ENCODE measurements around the gene NQO2.
"Not testable (repeated sequence)": the region's sequence is repeated elsewhere in the genome, so short reads cannot be mapped to it uniquely, and the experiment has no call there.

The NQO2 gene

DNA sequence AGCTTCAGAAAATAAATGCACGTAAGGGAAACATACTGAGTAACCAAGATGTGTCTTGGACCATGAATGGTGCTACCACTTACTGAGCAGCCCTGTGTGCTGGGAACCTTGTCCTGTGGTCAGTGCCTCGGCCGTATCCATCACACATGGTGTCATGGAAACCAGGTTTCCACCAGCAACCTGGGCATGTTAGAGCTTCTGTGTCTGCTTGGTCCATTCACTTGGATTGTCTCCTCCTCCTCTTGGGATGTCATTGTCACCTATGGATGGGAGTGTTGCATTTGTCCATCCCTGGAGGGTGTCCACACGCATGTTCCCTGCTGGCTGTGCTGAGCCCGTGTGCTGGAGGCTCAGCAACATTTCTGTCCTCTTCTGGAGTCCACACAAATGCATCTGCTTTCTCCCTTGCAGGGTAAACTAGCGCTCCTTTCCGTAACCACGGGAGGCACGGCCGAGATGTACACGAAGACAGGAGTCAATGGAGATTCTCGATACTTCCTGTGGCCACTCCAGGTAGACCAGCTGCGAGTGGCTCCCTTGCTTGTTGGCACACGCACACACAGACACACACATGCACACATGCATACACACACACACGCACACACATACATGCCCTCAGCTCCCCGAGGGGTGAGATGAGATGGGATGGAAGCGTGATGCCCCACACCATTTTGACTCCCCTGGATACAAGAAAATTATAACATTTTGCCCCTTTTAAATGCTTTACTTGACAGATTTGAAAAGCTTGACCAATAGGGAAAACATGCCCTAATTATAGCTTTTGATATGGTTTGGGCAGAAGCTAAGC, 17.0 kb downstream of the NQO2 start:
- no peak for DNase-seq

DNA sequence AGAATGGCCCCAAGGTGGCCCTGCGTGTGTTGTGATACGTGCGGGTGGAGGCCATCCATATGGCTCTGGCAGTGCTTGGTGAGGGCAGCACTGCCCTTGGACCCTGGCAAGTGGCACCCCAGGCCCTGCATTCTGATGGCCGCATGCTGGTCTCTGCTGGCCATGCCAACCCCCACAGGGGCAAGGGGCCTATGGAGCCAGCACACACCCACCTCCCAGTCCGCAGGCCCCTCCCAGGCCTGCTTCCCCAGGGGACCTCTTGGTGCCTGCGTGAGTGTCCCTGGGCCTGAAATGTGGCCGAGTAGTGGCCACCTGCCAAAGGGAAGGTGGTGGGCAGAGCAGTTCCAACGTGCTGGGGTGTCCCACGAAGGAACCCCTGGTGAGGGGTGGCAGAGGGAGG, 17.6 kb downstream of the NQO2 start:
- no peak for DNase-seq

DNA sequence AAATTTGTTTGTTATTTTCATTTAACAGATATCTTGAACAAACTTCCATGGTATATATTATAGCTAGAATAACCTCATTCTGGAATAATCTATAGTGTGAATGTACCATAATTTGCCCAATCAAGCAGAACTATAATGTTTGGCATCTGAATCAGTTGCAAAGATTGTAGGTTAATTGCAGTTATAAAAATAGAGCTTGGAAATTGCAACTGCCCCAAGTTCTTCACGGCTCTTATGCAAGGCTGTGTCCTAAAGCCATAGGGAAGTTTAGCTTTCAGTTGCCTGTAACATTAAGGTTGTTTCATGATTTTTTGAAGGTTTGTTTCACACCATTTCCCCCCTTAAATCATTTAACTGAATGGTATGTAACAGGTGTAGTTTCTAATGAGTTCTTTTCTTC, 19.4 kb downstream of the NQO2 start:
- no peak for DNase-seq

DNA sequence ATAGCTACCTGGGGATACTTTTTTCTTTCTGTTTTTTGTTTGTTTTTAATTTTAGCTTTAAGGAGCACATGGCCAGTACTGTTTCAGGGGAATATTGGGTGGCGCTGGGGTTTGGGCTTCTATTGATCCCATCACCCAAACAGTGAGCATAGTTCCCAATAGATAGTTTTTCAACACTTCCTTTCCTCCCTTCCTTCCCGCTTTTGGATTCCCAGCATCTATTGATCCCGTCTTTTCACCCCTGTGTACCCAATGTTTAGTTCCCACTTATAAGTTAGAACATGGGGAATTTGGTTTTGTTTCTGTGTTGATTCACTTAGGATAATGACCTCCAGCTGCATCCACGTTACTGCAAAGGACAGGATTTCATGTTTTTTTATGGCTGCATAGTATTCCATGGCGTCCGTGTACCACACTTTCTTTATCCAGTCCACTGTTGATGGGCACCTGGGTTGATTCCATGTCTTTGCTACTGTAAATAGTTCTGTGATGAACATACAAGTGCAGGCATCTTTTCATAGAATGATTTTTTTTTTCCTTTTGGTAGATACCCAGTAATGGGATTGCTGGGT, 20.1 kb downstream of the NQO2 start:
- DNase-seq, result no peak

DNA sequence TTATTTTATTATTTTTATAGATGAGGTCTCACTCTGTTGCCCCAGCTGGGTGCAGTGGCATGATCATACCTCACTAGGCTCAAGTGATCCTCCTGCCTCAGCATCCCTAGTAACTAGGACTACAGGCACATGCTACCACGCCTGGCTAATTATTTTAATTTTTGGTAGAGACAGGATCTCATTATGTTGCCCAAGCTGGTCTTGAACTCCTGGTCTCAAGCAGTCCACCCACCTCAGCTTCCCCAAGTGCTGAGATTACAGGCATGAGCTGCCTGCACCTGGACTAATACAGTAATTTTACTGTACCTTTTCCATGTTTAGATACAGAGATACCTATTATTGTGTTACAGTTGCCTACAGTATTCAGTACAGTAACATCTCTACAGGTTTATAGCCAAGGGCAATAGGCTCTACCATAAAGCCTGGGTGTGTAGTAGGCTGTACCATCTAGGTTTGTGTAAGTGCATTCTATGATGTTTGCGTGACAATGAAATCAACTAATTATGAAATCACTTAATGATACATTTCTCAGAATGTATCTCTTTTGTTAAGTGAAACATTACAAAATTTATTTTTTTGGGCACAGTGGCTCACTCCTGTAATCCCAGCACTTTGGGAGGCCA, 21.4 kb downstream of the NQO2 start:
- DNase-seq, result not testable (repeated sequence)

DNA sequence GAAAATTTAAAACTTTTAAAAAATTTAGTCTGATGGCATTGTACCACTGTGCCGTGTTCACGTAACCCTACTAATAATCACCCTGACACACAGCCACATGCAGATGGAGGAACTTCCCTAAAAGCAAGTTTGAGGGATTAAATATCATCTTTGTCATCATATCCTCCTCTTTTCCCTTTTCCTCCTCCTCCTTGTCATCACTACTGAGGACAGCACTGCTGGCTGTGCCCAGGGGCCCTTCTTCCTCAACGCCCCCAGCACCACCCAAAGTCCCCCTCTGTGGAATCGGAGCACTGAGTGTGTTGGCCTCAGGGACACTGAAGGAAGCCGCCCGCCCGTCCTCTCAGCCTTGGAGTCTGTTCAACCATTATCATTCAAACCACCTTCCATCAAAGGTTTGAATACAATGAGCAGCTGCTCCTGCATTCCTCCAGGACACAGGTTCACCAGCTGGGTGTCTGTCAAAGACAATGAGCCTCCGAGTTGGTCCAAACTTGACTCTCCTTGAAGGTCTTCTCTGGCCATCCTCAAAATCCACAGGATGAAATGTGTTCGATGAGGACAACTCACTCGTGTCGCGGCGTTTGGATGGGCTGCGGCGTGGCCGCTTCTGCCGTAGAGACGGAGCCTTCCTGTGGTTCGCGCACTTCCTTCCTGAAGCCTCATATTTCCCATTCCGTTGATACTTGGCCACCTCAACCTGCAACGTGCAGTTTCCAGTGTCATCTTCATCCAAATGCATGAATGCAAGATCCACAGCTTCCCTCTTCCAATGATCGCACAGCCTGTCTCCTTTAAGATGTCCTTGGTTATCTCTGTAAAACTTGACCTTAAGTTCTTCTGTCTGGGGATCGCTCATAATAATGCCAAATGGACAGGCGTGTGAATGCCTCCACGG, 23.3 kb downstream of the NQO2 start:
- no peak for DNase-seq

DNA sequence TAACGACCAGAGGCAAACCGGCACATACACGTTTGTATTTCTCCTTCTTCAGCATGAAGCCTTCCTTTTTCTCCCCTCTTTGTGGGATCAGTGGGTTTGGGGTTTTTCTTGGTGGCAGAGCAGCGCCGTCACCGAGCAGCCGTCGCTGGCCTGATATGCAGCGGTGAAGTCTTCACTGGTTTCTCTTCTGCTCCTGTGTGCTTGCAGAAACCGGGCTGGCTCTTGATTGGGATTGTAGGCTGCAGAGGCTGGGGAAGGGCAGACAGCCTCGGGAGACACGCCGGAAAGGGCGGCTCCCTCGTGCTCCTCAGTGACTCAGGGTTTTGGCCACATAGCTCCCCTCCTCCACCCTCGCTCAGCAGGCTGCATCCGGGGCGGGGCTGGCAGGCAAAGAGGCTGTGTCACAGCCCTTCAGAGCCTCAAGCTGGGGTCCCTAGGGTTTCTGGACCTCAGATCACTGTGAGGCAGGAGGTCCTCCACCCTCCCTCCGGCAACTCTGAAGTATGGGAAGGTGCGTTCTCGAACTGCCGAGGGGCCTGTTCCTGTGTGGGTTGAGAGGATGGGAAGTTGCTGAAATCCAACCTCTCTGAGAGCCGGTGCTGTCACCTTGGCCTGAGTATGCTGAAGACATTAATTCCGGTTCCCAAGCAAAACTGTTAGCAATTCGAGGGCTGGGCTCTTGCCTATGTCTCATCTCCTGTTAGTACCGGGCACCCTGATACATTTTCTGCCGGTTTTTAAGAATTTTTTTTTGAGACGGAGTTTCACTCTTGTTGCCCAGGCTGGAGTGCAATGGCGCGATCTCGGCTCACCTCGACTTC, 24.2 kb downstream of the NQO2 start:
- DNase-seq, result no peak

DNA sequence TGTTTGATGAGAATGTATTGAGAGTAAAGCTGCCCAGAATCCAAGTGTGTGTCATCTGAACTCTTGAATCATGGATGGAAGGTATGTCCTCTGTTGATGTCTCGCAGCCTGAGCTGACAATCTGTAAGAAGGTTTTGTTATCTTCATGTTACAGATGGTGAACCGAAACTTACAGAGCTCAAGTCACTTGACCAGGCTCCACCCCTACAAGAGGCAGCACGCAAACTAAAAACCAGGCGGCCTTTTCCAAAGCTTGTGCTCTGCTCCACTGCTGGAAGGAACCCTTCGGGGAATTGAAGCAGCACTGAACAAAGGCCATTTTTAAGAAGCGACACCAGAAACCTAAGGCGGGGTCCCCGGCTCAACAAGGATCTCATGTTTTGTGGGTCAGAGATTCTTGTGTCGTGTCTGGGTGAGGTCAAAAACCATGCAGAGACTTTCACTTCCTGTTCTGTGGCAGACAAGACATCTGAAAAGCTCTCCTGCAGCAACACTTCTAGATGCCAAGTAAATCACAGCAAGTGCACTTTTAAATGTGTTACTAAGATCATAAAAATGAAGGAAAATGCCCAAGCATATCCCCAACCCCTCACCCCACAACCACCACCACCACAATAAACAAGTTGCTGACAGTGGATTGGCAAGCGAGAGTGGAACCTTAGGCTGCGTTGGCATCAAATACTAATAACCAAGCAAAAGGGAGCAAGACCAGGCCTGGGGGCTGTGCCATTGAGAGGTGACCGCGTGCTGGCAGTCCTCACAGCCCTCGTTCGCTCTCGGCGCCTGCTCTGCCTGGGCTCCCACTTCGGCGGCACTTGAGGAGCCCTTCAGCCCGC, 27.3 kb downstream of the NQO2 start:
- no peak for DNase-seq

DNA sequence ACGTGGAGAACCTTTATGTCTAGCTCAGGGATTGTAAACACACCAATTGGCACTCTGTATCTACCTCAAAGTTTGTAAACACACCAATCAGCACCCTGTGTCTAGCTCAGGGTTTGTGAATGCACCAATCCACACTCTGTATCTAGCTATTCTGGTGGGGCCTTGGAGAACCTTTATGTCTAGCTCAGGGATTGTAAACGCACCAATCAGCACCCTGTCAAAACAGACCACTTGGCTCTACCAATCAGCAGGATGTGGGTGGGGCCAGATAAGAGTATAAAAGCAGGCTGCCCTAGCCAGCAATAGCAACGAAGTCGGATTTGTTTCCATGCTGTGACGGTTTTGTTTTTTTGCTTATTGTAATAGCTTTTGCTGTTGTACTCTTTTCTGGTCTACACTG, 28.5 kb downstream of the NQO2 start:
- not testable (repeated sequence) for DNase-seq

DNA sequence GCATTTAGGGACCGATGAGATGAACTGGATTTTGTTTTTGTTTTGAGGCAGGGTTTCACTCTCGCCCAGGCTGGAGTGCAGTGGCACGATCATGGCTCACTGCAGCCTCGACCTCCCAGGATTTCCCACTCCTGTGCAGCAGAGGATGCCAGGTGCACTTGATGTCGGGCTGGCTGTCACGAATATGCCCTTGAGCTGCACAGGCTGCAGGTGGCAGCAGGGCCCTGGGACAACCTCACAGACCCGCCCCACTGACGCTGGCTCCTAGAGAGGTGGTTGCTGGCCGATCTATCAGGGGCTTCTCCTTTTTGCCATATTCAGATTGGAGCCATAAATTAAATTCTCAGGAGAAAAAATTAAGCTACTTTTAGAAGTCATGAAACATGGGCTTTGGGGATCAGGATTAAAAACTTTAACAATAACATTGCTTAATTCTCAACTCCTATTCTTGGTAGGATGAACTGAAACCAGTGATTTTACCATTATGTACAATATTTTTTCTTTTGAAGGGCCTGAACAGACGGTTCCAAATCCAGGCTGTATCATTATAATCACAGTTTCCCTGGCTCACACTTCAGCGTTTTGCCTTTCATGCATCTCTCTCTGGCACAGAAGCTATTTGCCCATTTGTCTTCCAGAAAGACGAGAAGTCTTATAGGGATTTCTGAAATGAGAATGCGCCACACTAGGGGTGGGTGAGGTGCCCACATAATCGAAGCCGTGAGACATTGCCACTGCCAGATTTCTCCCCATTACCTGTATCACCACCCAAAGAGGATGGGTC, 32.4 kb downstream of the NQO2 start:
- no peak for DNase-seq

DNA sequence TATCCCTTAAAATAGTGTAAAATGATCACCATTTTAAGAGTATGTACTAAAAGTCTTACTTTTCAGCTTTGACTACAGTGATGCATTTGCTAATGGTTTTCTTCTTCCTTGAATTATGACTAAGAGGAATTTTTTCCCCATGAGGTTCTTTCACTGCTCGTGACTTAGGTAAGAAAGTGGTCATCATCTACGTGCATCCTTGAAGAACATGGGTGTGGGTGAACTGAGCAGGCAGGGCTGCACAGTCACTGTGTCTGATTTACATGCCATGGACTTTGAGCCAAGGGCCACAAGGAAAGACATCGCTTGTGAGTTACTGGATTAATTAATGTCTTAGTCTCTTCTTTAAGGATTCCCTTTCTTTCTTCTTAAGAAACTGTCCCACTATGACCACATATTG, 33.3 kb downstream of the NQO2 start:
- DNase-seq, result no peak

DNA sequence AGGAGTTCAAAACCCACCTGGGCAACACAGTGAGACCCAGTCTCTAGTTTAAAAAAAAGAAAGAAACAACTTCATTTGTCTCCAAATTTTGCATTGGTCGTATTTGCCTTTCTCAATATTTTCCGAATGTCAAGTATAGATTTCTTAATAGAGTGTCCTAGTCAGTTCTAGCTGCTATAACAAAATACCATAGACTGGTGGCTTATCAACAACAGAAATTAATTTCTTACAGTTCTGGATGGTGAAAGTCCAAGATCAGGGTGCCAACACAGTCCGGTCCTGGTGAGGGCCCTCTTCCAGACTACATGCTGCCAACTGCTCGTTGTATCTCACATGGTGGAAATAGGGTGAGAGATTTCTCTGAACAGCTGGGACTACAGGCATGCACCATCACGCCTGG, 34.0 kb downstream of the NQO2 start:
- DNase-seq, result no peak

DNA sequence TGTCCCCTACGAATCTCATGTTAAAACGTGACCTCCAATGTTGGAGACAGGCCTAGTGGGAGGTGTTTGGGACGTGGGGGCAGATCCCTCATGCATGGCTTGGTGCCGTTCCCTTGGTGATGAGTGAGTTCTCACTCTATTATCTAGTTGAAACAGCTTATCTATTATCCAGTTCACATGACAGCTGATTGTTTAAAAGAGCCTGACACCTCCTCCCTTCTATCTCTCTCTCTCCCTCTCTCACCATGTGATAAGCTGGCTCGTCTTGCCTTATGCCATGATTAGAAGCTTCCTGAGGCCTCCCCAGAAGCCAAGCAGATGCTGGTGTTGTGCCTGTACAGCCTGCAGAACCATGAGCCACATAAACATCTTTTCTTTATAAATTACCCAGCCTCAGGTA, 35.7 kb downstream of the NQO2 start:
- no peak for DNase-seq

DNA sequence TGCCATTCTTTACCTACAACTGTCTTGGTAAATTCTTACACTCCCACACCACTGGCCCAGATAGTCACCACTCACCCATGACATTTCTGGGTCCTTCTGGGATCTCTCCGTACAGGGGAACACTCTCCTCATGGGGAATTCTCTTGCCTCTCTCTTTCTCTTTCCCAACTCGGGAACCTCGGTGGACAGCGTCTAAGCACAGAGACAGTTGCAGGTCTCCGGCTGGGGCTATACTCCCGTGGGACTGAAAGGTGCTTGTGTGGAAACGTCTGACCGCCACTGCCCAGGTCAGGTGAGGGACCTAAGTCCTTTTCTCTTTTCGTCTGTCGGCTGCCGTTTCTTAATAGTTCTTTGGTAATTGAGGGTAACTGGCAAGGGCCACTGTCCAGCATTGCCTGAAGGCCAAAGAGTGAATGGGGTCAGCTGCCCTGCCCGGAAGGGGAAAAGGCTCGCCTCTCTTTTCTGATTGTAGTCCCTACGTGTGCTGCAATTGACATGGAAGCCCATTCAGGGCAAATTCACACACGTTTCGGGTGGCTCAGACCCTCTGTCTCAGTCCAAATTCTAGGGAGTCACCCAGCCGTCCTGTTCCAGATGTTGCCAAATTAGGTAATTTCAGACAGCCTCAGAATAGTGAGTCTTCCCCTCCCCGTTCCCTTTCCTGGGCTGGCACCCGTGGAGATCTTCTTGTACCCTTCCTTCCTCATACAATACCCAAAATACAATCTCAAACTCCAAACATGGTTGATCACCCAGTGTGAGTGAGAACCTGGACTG, 37.4 kb downstream of the NQO2 start:
- no peak for DNase-seq

DNA sequence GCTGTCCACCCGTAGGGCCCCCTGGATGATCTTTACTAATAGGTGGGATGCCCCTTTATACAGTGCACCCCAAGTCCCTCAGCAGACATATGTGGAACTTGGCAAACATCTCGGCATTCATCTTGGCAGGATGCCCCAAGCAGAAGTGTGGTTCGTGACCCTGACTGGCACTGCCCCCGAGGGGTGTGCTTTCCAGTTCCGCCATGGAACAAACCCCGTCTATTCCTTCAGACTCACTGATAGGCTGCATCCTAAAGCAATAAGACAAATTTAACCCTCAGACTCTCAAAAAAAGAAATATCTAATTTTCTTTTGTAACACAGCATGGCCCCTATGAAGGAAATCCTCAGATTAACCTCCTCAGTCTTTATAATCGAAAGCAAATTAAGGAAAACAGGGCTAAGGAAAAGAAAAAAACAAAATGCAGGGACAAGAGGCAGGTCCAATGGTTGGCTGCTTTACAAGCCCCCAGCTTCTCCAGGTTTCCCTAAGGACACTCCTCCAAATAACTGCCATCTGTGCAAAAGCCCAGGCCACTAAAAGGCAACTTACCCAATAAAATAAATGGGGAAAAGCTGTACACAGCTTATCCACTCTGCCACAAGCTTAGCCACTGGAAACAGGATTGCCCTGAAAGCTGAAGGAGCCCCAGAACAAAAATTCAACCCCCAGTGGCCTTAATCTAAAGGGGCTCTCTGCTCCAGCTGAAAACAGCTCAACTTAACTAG, 38.1 kb downstream of the NQO2 start:
- DNase-seq, result no peak

DNA sequence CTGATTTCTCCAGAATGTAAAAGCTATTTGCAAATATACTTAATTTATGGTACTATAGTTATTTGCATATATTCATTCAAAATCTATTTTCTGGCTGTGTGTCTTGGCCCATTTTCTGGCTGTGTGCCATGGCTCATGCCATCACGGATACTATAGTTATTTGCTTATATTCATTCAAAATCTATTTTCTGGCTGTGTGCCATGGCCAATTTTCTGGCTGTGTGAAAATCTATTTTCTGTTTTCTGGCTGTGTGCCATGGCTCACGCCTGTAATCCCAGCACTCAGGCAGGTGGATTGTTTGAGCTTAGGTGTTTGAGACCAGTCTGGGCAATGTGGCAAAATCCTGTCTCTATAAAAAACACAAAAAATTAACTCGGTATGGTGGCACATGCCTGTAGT, 39.7 kb downstream of the NQO2 start:
- no peak for DNase-seq

DNA sequence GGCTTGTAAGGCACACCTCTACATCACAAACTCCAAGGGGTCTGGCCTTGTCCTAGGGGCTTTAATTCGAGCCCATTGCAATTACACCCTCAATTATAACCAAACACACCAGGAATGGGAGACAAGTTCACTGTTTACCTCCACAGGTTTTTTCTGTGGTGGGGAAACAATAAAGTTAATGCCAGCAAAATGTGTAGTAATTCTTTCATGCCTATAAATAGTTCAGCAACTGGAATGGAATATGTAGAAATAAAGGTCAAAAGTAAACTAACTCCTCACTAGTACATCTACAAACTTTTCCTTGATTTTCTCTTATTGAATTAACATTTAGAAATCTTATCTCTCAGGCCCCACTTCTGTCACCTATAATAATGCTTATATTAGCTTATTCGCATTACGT, 41.5 kb downstream of the NQO2 start:
- no peak for DNase-seq

DNA sequence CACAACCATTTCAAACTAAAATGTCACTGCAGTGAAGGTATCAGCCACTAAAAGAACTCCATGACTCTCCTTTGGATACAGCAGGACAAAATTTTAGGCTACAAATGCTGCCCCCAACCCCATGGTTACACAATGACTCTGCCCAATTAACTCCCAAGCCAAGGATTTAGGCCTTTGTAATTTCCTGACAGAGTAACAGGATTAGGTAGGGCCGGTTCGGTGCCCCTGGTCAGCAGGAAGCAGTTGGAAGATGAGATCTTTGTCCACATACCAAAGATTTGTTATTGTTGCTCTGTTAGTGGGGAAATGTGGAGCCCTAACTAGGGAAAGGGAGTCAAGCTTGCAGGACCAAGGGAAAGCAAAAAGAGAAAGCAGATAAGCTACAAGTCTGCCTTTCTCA, 41.9 kb downstream of the NQO2 start:
- DNase-seq, result no peak

DNA sequence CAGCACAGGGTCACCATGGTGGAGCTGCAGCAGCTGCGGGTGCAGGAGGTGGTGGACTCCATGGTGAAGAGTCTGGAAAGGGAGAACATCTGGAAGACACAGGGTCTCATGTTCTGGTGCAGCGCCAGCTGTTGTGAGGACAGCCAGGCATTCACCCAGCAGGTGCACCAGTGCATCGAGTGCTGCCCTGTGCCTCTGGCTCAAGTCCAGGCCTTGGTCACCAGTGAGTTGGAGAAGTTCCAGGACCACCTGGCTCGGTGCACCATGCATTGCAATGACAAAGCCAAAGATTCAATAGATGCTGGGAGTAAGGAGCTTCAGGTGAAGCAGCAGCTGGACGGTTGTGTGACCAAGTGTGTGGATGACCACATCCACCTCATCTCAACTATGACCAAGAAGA, 45.7 kb downstream of the NQO2 start:
- no peak for DNase-seq
